GM21367 (cell line): ENCODE data around the gene FRMD4B.

ENCODE experiments used
- ATAC-seq: cut with Tn5 transposase; IDR thresholded peaks from one replicate; pipeline ENCODE4 v1.9.1; 2021; ENCODE audit not compliant: unreplicated experiment

Gene FRMD4B

DNA sequence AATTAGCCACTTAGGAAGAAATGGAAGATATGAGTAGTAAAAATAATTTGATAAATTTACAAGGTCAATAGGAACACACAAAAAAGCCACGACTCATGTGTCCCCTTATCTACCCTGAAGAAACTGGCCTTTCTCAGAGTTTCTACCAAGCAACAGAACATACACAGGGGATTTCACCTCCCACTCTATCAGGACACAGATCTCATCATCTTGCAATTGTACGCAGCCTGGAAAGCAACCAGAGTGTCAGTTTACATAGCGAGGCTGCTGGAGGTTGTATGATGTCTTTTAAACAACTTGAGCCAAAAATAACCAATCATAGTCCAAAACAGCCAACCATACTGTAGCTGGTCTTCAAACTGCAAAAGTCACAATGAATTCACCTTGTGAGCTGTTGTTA lies 243.8 kb downstream of the FRMD4B start:
- no peak for ATAC-seq

DNA sequence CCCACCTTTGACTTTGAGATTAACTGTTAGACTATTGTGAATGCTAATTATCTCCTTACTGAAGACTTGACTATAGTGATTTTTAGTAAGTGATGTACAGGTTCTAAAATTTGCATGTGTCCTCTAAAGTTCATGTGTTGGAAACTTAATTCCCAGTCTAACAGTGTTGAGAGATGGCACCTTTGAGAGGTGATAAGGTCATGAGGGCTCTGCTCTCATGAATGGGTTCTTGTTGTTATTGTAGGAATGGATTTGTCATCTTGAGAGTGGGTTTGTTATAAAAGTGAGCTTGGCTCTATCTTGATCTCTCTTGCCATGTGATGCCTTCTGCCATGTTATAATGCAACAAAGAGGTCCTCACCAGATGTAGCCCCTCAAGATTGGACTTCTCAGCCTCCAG lies 244.6 kb downstream of the FRMD4B start:
- ATAC-seq = no peak

DNA sequence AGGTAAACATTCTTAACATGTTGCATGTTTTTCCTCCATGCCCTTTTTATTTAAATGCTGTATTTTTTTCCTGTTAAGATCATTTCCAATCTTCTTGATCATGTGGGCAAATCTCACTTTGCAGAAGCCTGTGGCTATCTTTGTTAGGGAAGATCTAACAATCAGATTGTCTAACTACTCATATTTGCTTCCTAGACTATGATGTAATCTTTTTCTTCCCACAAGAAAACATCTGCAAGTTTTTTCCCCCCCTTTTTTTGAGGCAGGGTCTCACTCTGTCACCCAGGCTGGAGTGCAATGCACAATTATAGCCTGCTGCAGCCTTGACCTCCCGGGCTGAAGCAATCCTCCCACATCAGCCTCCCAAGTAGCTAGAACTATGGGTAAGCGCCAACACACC lies 248.5 kb downstream of the FRMD4B start:
- ATAC-seq = no peak

DNA sequence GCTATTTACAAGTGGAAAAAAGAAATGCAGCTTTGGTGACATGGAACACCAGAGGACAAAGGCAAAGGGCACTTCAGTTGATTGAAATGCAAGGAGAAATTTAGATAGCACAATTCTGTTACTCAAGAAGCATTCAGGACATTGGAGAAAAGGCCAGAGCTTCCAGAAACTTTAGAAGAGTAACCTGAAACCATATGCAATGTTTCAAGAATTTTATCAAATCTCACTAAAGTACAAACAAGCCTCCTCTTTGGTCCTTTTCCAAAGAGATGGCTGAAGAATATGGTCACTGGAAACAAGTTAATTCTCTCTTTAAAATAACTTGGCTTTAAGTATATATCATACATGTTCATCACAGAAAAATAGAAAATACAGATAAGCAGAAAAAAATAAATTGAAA lies 248.9 kb downstream of the FRMD4B start:
- no peak for ATAC-seq

DNA sequence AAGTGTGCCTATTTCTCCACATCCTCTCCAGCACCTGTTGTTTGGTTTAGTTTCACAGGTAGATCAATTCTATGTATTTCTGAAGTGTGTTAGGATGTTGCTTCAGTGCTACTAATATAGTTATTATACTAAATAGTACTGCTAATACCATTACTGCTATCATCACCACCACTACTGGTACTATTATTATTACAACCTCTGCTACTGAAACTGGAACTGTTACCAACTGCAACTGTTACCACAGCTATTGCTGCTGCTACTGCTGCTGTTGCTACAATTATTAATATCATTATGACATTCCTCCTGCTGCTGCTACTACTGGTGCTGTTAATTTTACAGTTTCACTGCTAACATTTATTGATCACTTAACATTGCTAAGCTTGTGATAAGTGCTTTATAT lies 255.2 kb downstream of the FRMD4B start:
- ATAC-seq = peak; percentile 91

DNA sequence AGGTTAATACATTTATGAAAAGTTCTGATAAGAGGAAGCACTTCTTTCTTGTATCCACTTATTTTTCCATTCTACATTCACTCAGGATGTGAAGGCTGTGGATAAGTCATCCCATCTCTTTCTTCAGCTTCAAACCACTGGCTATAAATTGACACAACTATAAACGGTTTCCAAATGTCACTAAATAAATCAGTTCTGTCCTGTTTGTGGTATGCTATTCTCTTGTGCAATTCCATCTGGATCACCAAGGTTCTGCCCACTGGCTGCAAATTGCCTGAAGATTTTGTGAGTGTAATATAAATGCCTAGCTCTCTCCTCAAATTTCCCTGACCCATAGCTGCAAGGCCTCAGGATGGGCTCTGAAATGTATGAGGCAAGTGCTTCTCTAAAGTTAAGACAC lies 256.4 kb downstream of the FRMD4B start:
- no peak for ATAC-seq

DNA sequence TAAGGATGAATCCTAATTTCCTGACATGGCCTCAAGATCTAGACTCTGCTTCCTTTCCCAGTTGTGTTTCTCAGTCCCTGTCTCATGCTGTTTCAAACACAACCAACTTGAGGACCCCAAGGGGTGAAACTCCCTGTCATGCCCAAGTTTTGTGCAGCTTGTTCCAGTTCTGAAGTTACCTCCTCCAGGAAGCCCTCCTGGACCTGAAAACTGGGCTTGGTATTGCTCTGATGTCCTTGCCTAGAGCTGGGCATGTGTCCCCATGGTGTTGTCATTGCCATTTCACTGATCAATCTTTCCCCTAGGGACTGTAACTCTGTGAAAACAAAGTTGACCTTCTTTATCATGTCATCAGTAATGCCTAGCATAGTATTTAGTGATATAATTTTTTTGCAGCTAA lies 257.4 kb downstream of the FRMD4B start:
- no peak for ATAC-seq

DNA sequence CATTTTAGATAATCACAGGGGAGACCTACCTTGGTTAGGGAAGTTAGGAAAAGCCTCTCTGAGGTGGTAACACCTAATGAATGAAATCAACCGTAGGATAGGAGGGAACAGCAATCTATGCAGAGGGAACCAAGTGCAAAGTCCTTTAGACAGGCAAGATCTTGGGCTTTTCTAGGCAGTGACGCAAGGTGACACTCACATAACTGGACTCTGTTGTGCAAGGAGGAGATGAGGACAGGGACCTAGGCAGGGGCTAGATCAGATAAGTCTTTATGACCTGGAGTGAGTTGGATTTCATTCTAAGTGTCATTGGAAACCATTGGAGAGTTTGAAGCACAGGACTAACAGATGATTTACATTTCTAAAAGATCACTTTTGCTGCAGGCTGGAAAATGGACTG lies 258.9 kb downstream of the FRMD4B start:
- no peak for ATAC-seq

DNA sequence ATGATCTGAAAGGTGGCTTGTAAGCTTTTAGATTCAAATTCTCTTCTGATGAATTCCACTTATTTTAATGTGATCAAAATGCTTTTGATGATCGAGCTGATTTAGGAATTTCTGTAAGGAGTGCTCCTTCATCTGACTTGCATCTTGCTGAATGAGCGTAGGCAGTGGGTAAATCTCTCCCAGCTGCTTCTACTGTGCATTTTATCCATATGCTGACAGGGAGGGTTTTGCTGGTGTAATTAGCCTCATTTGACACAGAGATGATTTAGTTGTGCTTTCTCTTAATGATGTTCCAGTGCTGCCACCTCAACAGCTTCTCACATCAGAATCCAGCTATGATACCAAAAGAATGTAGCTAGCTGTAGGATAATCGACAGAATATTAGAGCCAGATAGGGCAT lies 259.7 kb downstream of the FRMD4B start:
- ATAC-seq = no peak

DNA sequence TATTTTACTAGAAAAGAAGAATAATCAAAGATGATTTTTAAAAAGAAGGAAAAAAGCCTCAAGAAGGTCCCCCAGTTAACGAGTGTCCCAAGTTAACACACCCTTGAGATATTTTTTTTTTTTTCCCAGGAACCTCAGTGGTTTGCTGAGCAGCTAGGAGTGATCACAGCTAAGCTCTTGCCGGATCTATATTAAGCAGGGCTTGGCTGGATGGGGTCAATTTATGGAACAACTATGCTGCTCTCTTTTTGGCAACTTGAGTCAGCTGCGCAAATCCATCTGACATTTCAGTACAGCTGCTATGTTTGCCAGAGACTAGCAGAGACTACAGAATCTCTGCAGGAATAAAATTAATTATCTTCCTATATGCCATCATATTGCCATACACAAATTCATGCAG lies 263.5 kb downstream of the FRMD4B start, which contains the start of gene LMOD3:
TSS of gene LMOD3 (minus strand) at position 193 of the 400 bp plus-strand sequence. CDS start 209 bp downstream, outside the sequence.
- ATAC-seq = no peak

DNA sequence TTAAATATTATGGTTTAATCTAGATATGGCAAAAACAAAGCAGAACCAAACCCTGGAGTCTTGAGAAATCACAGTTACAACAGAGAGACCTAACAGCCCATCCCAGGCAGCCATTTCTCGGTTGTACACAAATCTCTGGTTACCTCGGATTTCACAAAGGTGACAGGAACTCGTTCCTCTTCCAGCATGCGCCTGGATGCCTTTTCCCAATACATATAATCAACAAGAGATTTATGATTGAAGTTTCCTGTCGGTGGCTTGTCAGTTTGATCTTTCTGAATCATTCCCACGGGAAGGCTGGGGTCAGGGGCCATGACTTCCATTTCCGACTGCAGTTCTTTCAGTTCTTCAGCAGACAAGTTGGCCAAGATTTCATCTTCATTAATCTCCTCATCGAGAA lies 263.9 kb downstream of the FRMD4B start:
- ATAC-seq = no peak

DNA sequence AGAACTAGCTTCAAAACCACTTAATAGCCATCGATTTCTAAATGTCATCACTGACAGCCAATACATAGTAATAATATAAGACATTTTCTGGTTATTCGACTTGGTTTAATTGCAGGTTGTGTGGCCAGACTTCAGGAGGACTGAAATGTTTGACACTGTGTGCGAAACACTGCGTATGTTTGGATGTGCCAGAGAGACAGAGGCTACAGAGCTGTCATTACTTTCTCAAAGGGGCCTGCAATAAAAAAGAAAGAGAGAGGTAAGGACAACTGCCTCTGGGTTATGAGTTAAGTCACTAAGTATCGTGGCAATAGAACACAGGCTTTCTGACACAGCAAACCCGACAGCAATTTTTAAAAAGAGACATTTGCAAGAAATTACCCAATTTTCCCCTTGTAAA lies 264.4 kb downstream of the FRMD4B start:
- no peak for ATAC-seq

DNA sequence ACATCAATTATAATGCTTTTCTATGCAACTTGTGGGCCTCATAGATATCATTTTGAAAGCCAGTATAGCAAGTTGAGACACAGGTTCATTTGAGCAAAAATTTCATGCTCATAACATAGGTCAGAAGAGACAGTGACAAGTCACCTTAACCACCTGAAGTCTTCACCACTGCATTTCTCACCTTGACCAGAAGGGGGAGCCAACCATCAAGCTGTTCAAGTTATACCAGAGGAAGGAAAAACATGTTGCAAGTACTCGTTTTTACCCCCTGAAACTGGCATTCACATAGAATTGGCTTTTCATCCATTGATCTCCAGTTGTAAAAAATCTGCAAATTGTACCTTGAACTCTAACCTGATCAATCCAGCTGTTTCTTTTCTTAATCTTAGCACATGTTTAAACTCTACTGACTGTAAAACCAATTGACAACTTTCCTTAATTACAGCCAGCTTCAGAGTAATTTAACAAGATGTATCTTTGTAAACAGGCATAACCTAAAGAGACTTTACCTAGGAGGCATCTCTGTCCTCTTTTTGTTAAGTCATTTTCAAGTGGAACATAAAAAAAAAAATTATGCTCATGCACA lies 264.9 kb downstream of the FRMD4B start:
- peak; percentile 94 for ATAC-seq
